NCI-H2081 treated with DMSO at 0.1 percent for 48 hours (cell line): ENCODE measurements around the gene PGA5.
"Not testable (repeated sequence)": the region's sequence is repeated elsewhere in the genome, so short reads cannot be mapped to it uniquely, and the experiment has no call there.

Experiments used
- DNase-seq: peaks from one replicate; lab custom pipeline; 2025; lab: John Stamatoyannopoulos, UW

PGA5 gene

GRCh38 chr11:61226457-61227137 lies 14.4 kb upstream of the PGA5 start:
- DNase-seq = not testable (repeated sequence)

GRCh38 chr11:61229458-61229857 lies 11.5 kb upstream of the PGA5 start:
- DNase-seq = not testable (repeated sequence)

GRCh38 chr11:61231033-61231432 lies 9.9 kb upstream of the PGA5 start:
- not testable (repeated sequence) for DNase-seq

- DNase-seq = not testable (repeated sequence)
These were observed 9.4 kb upstream of the PGA5 start for GRCh38 chr11:61231585-61231984.

GRCh38 chr11:61232548-61233145 lies 8.3 kb upstream of the PGA5 start:
- not testable (repeated sequence) for DNase-seq

DNA sequence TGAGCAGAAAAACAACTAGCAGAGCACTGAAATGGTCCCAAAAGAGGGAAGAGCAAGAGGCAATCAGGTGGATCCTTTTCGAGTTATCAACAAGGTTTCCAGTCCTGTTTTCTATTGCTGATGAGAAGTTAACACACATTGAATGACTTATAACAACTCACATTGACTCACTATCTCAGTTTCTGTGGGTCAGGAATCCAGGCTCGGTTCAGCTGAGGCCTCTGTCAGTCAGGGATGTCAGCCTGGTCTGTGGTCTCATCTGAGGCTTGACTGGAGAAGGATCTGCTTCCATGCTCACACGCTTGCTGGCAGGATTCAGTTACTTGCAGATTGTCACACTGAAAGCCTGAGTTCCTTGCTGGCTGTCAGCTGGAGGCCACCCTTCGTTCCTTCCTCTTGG lies 3.8 kb upstream of the PGA5 start:
- not testable (repeated sequence) for DNase-seq

GRCh38 chr11:61240288-61240687 lies 687 bp upstream of the PGA5 start:
- DNase-seq = not testable (repeated sequence)

DNA sequence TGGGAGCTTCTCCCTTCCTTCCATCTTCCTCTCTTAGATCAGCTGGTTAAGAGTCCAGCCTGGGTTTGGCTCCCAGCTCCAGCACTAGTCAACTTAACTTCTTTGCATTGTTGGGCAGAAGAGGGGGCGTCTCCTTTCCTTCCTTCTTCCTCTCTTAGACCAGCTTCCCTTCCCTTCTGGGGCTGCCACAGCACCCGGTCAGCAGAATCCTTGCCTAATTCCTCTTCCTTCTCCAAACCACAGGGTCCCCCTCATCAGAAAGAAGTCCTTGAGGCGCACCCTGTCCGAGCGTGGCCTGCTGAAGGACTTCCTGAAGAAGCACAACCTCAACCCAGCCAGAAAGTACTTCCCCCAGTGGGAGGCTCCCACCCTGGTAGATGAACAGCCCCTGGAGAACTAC lies 551 bp downstream of the PGA5 start:
- not testable (repeated sequence) for DNase-seq

DNA sequence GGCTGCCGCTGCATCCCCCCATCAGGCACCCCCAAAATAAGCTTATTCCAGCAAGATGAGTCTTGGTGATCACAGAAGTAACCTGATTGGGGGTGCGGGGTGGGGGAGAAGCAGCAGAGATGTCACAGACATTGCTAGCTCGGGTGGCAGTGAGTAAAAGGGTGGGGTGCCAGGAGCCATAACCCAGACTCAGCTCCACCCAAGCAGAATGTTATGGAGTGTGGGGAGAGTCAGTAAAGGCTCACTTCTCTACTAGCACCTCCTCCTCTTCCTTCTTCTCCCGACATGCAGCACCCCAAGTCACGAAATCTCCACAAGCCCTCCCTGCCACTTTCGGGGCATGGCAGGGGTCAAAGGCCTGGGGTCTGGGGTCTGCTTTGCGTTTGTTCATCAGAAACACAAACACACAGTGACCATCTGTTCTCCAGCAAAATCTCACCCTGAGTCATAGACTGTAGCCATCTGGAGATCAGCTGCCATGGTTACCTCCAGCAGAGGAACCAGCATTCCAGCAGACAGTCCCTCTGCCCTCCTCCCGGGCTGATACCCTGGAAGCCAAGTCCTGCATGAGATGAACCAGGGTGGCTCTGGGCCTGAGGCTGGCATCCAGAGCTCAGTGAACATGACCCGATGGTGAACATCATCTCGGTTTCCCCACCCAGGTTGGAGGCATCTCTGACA lies 4.4 kb downstream of the PGA5 start:
- DNase-seq = not testable (repeated sequence)

- not testable (repeated sequence) for DNase-seq
These were observed 7.1 kb downstream of the PGA5 start for GRCh38 chr11:61248071-61248470.

- DNase-seq = not testable (repeated sequence)
These were observed 8.2 kb downstream of the PGA5 start for GRCh38 chr11:61249201-61249600.

GRCh38 chr11:61250796-61251765 lies 10.1 kb downstream of the PGA5 start:
- DNase-seq = not testable (repeated sequence)

GRCh38 chr11:61252332-61252731 lies 11.4 kb downstream of the PGA5 start:
- DNase-seq = not testable (repeated sequence)

GRCh38 chr11:61254403-61255025 lies 13.5 kb downstream of the PGA5 start:
- no peak for DNase-seq

DNA sequence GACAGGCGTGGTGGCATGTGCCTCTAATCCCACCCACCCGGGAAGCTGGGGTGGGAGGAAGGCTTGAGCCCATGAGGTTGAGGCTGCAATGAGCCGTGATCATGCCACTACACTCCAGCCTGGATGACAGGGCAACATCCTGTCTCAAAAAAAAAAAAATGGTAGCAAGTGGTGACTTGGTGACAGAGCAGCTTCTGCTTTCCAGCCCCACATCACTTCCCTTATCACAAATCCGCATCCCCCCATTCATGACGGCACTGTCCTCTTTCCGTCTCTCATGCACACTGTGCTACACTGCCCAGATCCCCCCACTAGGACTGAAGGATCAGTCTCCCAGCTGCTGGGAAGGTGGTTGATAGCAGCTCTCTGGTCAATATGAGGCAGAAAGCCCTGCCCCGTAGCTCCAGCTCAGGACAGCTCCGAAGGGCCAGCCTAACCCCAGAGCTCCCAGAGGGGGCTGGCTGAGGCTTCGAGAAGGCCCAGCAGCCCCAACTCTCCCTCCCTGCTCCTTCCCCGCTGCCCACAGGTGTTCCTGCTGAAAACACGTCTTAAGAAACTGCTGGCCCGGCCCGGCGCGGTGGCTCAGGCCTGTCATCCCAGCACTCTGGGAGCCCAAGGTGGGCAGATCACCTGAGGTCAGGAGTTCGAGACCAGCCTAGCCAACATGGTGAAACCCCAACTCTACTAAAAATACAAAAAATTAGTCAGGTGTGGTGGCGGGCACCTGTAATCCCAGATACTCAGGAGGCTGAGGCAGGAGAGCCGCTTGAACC lies 15.9 kb downstream of the PGA5 start:
- DNase-seq = no peak

GRCh38 chr11:61258546-61258945 lies 17.6 kb downstream of the PGA5 start:
- no peak for DNase-seq

DNA sequence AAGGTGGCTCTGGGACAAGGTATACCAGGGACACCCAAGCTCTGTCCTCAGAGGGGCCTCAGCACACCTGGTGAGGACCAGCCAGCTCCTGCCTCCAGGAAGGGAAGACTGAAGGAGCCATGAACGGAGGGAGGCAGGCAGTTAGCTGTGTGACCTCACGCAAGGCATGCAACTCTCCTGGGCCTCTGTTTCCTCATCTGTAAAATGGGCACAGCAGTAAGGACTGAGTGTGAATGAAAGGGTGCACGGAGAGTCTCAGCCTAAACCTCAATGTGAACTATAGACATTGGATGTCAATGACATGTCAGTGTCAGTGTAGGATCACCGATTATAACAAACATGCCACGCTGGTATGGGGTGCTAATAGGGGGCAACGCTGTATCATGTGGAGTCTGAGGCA lies 18.4 kb downstream of the PGA5 start:
- DNase-seq = no peak

- no peak for DNase-seq
These were observed 23.4 kb downstream of the PGA5 start for GRCh38 chr11:61264371-61264770.

GRCh38 chr11:61264795-61265194 lies 23.8 kb downstream of the PGA5 start:
- DNase-seq = no peak

- no peak for DNase-seq
These were observed 24.4 kb downstream of the PGA5 start for GRCh38 chr11:61265357-61265756.

GRCh38 chr11:61266602-61267001 lies 25.6 kb downstream of the PGA5 start:
- DNase-seq = no peak
